Prostate gland (tissue), 2 donors: Measurements from ENCODE around the gene KCNQ1.

Source experiments
- CTCF ChIP-seq, 4 experiments: fragments of 200-600 bp in 2 of 4; fragments of 450-650 bp in 2 of 4; sonication (generic) in 2 of 4; IDR thresholded peaks; 1 replicate in 3 of 4; 2 replicates in 1 of 4; pipeline ENCODE4 v1.5.1; 2016 to 2019; ENCODE audit warnings: antibody characterized with exemption in 4 of 4, mild to moderate bottlenecking in 2 of 4, moderate library complexity in 2 of 4
- POLR2A ChIP-seq: fragments of 450-650 bp; IDR thresholded peaks from one replicate; pipeline ENCODE4 v1.6.1; 2016; ENCODE audit warnings: antibody characterized with exemption, mild to moderate bottlenecking
- POLR2AphosphoS5 ChIP-seq: sonication (generic); formaldehyde crosslinking; IDR thresholded peaks from one replicate; pipeline ENCODE4 v1.6.1; 2017; ENCODE audit warnings: antibody characterized with exemption

DNA sequence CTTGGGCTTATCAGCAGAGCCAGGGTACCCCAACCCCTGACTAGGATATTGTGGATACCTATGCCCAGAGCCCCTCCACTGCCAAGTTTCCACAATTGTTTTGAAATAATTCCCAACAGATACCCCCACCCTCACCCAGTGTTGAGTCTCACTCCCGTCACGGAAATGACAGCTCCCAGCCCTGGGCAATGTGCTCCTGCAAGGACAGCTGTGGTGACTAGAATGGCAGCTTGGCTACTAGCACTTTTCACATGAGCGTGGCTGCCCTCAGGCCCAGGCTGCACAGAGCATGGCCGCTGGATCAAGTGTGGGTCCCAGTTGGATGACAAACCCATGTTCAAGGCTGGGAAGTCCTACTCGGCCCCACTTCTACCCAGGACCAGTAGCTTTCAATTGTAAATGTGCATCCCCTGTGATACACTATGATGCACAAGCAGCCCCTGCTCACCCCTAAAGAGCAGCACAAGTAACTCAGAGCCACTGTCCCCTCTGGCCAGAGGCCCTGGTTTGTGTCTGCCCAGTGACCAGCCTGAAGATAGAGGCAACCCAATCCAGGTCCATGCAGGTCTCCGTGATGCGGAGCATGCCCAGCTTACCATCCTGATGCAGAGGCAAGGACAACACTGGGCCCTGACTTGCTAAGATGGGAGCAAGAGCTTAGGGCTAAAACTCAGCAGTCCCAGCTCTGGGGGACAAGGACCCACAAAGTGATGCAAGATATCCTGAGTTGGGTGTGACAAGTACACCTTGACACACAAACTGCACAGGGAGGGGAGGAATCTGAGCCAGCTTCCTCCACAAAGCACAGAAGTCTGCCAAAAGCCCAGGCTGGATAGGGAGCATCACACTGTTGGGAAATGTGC lies 241.8 kb downstream of the KCNQ1 start:
- TF ChIP-seq CTCF (IDR thresholded peaks at IDR 0.05) (no peak), POLR2A (no peak), POLR2AphosphoS5 (no peak)
